HCT116 (cell line): Measurements from ENCODE around the gene CFAP97D2. TPM values are rescaled to one million over a fixed set of nuclear protein-coding genes. Genes with fewer than 3 reads are reported as not detected.

Source experiments
- ATAC-seq: fragments of 200-7000 bp; cut with Tn5 transposase; 2 replicates; pipeline ENCODE4 v1.9.1; 2020; ENCODE audit warnings: mild to moderate bottlenecking, moderate library complexity
- BruUV-seq: library from RNA; stranded (reverse); fragments of 400-500 nt; replicated peaks from 2 replicates; lab custom pipeline; 2021; lab: Mats Ljungman, UMichigan
- CTCF ChIA-PET: fragments of 300-600 bp; sonication (Branson Sonifier 250); formaldehyde crosslinking; loops from one replicate; lab custom pipeline; 2021; ENCODE audit warnings: antibody characterized with exemption; lab: Charles Lee
- POLR2A ChIA-PET: fragments of 300-600, 350-600 bp; sonication (Branson Sonifier 250); formaldehyde crosslinking; loops from one replicate; lab custom pipeline; 2021; ENCODE audit warnings: antibody characterized with exemption; lab: Charles Lee
- RAD21 ChIA-PET, 2 experiments: fragments of 300-600 bp; sonication (Branson Sonifier 250); formaldehyde crosslinking; loops; one replicate each; lab custom pipeline; 2023; ENCODE audit warnings: low total read pairs in 2 of 2; ENCODE audit not compliant: uncharacterized antibody in 2 of 2, unreplicated experiment in 2 of 2, low non-redundant PET in 1 of 2; lab: Charles Lee
- DNase-seq: peaks from one replicate; pipeline ENCODE4 v3.0.0-alpha.2; 2010; ENCODE audit warnings: low read depth, low spot score
- H2AFZ ChIP-seq: fragments of 200-600 bp; shearing (Covaris generic), sonication (generic); 2 replicates; pipeline ENCODE4 v1.6.1; 2017; ENCODE audit warnings: low read depth, mixed run types, mixed read lengths, antibody characterized with exemption, low read length; ENCODE audit not compliant: poor library complexity, severe bottlenecking
- H3K27ac ChIP-seq: 2 replicates; pipeline ENCODE4 v1.5.1; 2012; ENCODE audit warnings: low read depth, low read length
- H3K27me3 ChIP-seq: fragments of 200-600 bp; sonication (generic); 2 replicates; pipeline ENCODE4 v1.6.1; 2016; ENCODE audit warnings: mixed run types, low read length, mixed read lengths; ENCODE audit not compliant: insufficient read depth
- H3K36me3 ChIP-seq, 2 experiments: fragments of 200-500 bp in 1 of 2; fragments of 200-600 bp in 1 of 2; sonication (Bioruptor generic) in 1 of 2; sonication (generic) in 1 of 2; 2 replicates each; pipeline versions ENCODE4 v1.5.1 to v1.6.1; 2014 to 2016; ENCODE audit warnings: low read length in 2 of 2, inconsistent platforms in 1 of 2, mixed read lengths in 1 of 2, mixed run types in 1 of 2; ENCODE audit not compliant: insufficient read depth in 2 of 2, control insufficient read depth in 1 of 2
- H3K4me1 ChIP-seq, 2 experiments: fragments of 200-600 bp in 1 of 2; sonication (generic) in 1 of 2; 2 replicates each; pipeline versions ENCODE4 v1.5.1 to v1.6.1; 2012 to 2017; ENCODE audit warnings: low read length in 2 of 2, inconsistent platforms in 1 of 2, mild to moderate bottlenecking in 1 of 2, mixed read lengths in 1 of 2, mixed run types in 1 of 2, moderate library complexity in 1 of 2; ENCODE audit not compliant: insufficient read depth in 2 of 2, control insufficient read depth in 1 of 2
- H3K4me2 ChIP-seq: fragments of 200-600 bp; sonication (generic); 2 replicates; pipeline ENCODE4 v1.6.1; 2017; ENCODE audit warnings: mixed run types, low read length, mixed read lengths
- H3K4me3 ChIP-seq, 2 experiments: fragments of 200-600 bp in 1 of 2; sonication (generic) in 1 of 2; replicated peaks in 1 of 2; 2 replicates each; pipeline ENCODE4 v1.5.1; 2011 to 2016; ENCODE audit warnings: low read length in 2 of 2, control low read depth in 1 of 2, low read depth in 1 of 2, mild to moderate bottlenecking in 1 of 2, mixed read lengths in 1 of 2, mixed run types in 1 of 2
- H3K79me2 ChIP-seq: fragments of 200-600 bp; sonication (generic); 2 replicates; pipeline ENCODE4 v1.6.1; 2017; ENCODE audit warnings: mild to moderate bottlenecking, mixed run types, low read length, moderate library complexity, mixed read lengths; ENCODE audit not compliant: insufficient read depth
- H3K9ac ChIP-seq: fragments of 200-600 bp; sonication (generic); 2 replicates; pipeline ENCODE4 v1.6.1; 2016; ENCODE audit warnings: low read length, mixed read lengths
- H3K9me2 ChIP-seq: fragments of 200-600 bp; sonication (generic), shearing (Covaris generic); 2 replicates; pipeline ENCODE4 v1.6.1; 2017; ENCODE audit warnings: mixed run types, mild to moderate bottlenecking, moderate library complexity; ENCODE audit not compliant: insufficient read depth
- H3K9me3 ChIP-seq, 2 experiments: fragments of 200-500 bp in 1 of 2; fragments of 200-600 bp in 1 of 2; sonication (Bioruptor generic) in 1 of 2; sonication (generic) in 1 of 2; 2 replicates each; pipeline ENCODE4 v1.6.1; 2014 to 2017; ENCODE audit warnings: low read length in 2 of 2, mixed read lengths in 2 of 2, inconsistent platforms in 1 of 2, low read depth in 1 of 2, mild to moderate bottlenecking in 1 of 2, mixed run types in 1 of 2, moderate library complexity in 1 of 2; ENCODE audit not compliant: control insufficient read depth in 1 of 2, insufficient read depth in 1 of 2
- H4K20me1 ChIP-seq: fragments of 200-600 bp; sonication (generic), shearing (Covaris generic); 2 replicates; pipeline ENCODE4 v1.6.1; 2017; ENCODE audit warnings: mixed run types, mild to moderate bottlenecking, moderate library complexity; ENCODE audit not compliant: insufficient read depth
- CBX3 ChIP-seq: IDR thresholded peaks from 2 replicates; pipeline ENCODE4 v1.6.1; 2012; ENCODE audit warnings: low read depth
- CTCF ChIP-seq, 3 experiments: fragments of 200-600 bp in 1 of 3; sonication (generic) in 1 of 3; IDR thresholded peaks in 2 of 3; conservative IDR thresholded peaks in 1 of 3; 2 replicates each; pipeline ENCODE4 v1.5.1; 2012 to 2017; ENCODE audit warnings: low read depth in 2 of 3, low read length in 2 of 3, antibody characterized with exemption in 1 of 3, borderline replicate concordance in 1 of 3, control low read depth in 1 of 3, mild to moderate bottlenecking in 1 of 3, mixed read lengths in 1 of 3, mixed run types in 1 of 3, moderate library complexity in 1 of 3; ENCODE audit not compliant: insufficient read depth in 1 of 3
- EZH2 ChIP-seq: fragments of 200-600 bp; sonication (generic); IDR thresholded peaks from 2 replicates; pipeline ENCODE4 v1.6.1; 2017; ENCODE audit warnings: antibody characterized with exemption, mixed run types
- EZH2phosphoT487 ChIP-seq: fragments of 200-600 bp; IDR thresholded peaks from 2 replicates; pipeline ENCODE4 v1.6.1; 2018; ENCODE audit warnings: antibody characterized with exemption, borderline replicate concordance
- FOSL1 ChIP-seq: IDR thresholded peaks from 2 replicates; pipeline ENCODE4 v1.6.1; 2012; ENCODE audit warnings: low read depth
- JUND ChIP-seq: IDR thresholded peaks from 2 replicates; pipeline ENCODE4 v1.6.1; 2012
- POLR2A ChIP-seq: IDR thresholded peaks from 2 replicates; pipeline ENCODE4 v1.7.0; 2011; ENCODE audit warnings: borderline replicate concordance; ENCODE audit not compliant: insufficient read depth, insufficient read length; ENCODE audit errors: extremely low read depth
- SP1 ChIP-seq: IDR thresholded peaks from 2 replicates; pipeline ENCODE4 v1.6.1; 2012; ENCODE audit warnings: low read depth
- YY1 ChIP-seq: IDR thresholded peaks from 2 replicates; pipeline ENCODE4 v1.6.1; 2011; ENCODE audit warnings: low read length, low read depth, moderate library complexity, mild to moderate bottlenecking; ENCODE audit not compliant: insufficient replicate concordance; ENCODE audit errors: extremely low read depth
- ZBTB33 ChIP-seq: IDR thresholded peaks from 2 replicates; pipeline ENCODE4 v1.6.1; 2011; ENCODE audit warnings: mild to moderate bottlenecking, low read length, moderate library complexity; ENCODE audit not compliant: insufficient replicate concordance; ENCODE audit errors: extremely low read depth
- ZFX ChIP-seq: fragments of 450-650 bp; IDR thresholded peaks from 2 replicates; pipeline ENCODE4 v1.6.1; 2017
- ZNF274 ChIP-seq: fragments of 200-500 bp; sonication (Bioruptor generic); IDR thresholded peaks from 2 replicates; pipeline ENCODE4 v1.6.1; 2014; ENCODE audit warnings: mild to moderate bottlenecking, low read depth, low read length, inconsistent platforms
- intact Hi-C: fragments of 100-400 bp; cut with micrococcal nuclease; formaldehyde crosslinking; loops from 2 replicates; pipeline ENCODE4 v1.10.0; 2022
- total RNA-seq: library from RNA; stranded (reverse); gene quantifications from one replicate; pipeline ENCODE4 v1.2.1, GENCODE V29; 2021; ENCODE audit not compliant: unreplicated experiment
- TF ChIP-seq, protein P1 (sequence below): IDR thresholded peaks from 2 replicates; pipeline ENCODE4 v1.6.1; 2012; ENCODE audit warnings: low read depth

The CFAP97D2 gene
- total RNA-seq, 1 experiment from 2014 or later: not detected

DNA sequence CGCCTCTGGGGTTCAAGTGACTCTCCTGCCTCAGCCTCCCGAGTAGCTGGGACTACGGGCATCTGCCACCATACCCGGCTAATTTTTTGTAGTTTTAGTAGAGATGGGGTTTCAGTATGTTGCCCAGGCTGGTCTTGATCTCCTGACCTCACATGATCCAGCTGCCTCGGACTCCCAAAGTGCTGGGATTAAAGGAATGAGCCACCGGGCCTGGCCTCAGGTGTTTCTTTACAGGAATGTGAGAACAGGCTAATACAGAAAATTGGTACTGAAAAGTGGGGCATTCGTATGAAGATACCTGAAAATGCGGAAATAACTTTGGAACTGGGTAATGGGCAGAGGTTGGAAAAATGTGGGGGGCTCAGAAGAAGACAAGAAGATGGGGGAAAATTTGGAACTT is 52.8 kb downstream of the CFAP97D2 start:
- H3K9me2 ChIP-seq: no peaks in the 10 kb centered on the region
- peaks cover 2 to 17% of the 10 kb centered on the region in 2 experiments; a peak in 3 of 4 replicates for H3K4me1 ChIP-seq
- no peaks in the 10 kb centered on the region for H4K20me1 ChIP-seq
- H3K36me3 ChIP-seq: no peaks in the 10 kb centered on the region
- H3K4me2 ChIP-seq: no peak overlapping the region
- no peak overlapping the region for H3K4me3 ChIP-seq
- no peak overlapping the region for H2AFZ ChIP-seq
- H3K27me3 ChIP-seq: no peaks in the 10 kb centered on the region
- BruUV-seq: no TSS peak
- ChIA-PET POLR2A (no interaction called here), CTCF (no interaction called here), RAD21 (no interaction called here)
- peaks cover 20% of the 10 kb centered on the region for H3K79me2 ChIP-seq
- no peak for DNase-seq
- no peaks in the 10 kb centered on the region; a peak in 1 of 4 replicates for H3K9me3 ChIP-seq
- ATAC-seq: no peak
- TF ChIP-seq EZH2: no peak
- no peak for TF ChIP-seq SP1
- no peak for TF ChIP-seq ZFX
- no peak for TF ChIP-seq ZBTB33
- TF ChIP-seq FOSL1: no peak
- no peak for TF ChIP-seq ZNF274
- intact Hi-C loops: no loop called here
- no peak overlapping the region for H3K27ac ChIP-seq
- H3K9ac ChIP-seq: no peak overlapping the region

DNA sequence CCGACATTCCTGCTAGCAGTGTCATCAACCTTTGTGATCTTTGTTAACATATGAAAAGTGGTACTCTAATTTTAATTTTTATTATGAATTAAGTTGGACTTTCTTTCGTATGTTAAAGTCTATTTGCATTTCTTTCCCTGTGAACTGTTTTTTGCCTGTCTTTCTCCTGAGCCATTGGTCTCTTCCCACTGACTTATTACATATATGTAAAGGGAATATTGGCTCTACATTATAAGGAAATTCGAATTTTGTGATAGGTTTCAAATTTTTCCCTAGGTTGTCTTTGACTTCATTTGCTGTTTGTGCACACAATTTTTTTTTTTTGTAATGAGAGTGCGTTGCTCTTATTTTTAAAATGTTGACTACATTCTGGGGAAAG is 55.2 kb downstream of the CFAP97D2 start:
- DNase-seq (no peak), ATAC-seq (no peak)
- H3K36me3 ChIP-seq: peaks cover 12 to 16% of the 10 kb centered on the region in 2 experiments
- H4K20me1 ChIP-seq: no peaks in the 10 kb centered on the region
- peak overlapping the region; percentile 91 for H2AFZ ChIP-seq
- no TSS peak for BruUV-seq
- H3K9ac ChIP-seq: no peak overlapping the region
- H3K9me2 ChIP-seq: no peaks in the 10 kb centered on the region
- peak overlapping the region; percentile 93; the same call in 1 of the 2 replicates for H3K27ac ChIP-seq
- CTCF ChIA-PET: no interaction called here
- peaks cover 2 to 11% of the 10 kb centered on the region in 2 experiments; a peak in 2 of 4 replicates for H3K4me1 ChIP-seq
- no peaks in the 10 kb centered on the region; a peak in 1 of 4 replicates for H3K9me3 ChIP-seq
- POLR2A ChIA-PET: no interaction called here
- H3K4me2 ChIP-seq: peak overlapping the region; percentile 77
- H3K27me3 ChIP-seq: no peaks in the 10 kb centered on the region
- peaks cover 28% of the 10 kb centered on the region for H3K79me2 ChIP-seq
- peak overlapping the region in 1 of 2 experiments; percentile 69; a peak in 2 of 4 replicates for H3K4me3 ChIP-seq
- RAD21 ChIA-PET: no interaction called here
- intact Hi-C loops: no loop called here
- TF ChIP-seq JUND: no peak
- no peak for TF ChIP-seq POLR2A
- TF ChIP-seq CTCF (IDR thresholded peaks at IDR 0.05 in 2 of 3, conservative IDR thresholded peaks at IDR 0.05 in 1 of 3; ENCODE audit: borderline replicate concordance in 1 of 3, insufficient read depth in 1 of 3, low read depth in 2 of 3, low read length in 2 of 3): no peak
- no peak for TF ChIP-seq EZH2
- no peak for TF ChIP-seq FOSL1
- no peak for TF ChIP-seq CBX3
- no peak for TF ChIP-seq EZH2phosphoT487
- no peak for TF ChIP-seq YY1
- TF ChIP-seq, protein P1, sequence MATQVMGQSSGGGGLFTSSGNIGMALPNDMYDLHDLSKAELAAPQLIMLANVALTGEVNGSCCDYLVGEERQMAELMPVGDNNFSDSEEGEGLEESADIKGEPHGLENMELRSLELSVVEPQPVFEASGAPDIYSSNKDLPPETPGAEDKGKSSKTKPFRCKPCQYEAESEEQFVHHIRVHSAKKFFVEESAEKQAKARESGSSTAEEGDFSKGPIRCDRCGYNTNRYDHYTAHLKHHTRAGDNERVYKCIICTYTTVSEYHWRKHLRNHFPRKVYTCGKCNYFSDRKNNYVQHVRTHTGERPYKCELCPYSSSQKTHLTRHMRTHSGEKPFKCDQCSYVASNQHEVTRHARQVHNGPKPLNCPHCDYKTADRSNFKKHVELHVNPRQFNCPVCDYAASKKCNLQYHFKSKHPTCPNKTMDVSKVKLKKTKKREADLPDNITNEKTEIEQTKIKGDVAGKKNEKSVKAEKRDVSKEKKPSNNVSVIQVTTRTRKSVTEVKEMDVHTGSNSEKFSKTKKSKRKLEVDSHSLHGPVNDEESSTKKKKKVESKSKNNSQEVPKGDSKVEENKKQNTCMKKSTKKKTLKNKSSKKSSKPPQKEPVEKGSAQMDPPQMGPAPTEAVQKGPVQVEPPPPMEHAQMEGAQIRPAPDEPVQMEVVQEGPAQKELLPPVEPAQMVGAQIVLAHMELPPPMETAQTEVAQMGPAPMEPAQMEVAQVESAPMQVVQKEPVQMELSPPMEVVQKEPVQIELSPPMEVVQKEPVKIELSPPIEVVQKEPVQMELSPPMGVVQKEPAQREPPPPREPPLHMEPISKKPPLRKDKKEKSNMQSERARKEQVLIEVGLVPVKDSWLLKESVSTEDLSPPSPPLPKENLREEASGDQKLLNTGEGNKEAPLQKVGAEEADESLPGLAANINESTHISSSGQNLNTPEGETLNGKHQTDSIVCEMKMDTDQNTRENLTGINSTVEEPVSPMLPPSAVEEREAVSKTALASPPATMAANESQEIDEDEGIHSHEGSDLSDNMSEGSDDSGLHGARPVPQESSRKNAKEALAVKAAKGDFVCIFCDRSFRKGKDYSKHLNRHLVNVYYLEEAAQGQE: no peak
